ENCODE data around the gene C16orf90.

The C16orf90 gene

DNA sequence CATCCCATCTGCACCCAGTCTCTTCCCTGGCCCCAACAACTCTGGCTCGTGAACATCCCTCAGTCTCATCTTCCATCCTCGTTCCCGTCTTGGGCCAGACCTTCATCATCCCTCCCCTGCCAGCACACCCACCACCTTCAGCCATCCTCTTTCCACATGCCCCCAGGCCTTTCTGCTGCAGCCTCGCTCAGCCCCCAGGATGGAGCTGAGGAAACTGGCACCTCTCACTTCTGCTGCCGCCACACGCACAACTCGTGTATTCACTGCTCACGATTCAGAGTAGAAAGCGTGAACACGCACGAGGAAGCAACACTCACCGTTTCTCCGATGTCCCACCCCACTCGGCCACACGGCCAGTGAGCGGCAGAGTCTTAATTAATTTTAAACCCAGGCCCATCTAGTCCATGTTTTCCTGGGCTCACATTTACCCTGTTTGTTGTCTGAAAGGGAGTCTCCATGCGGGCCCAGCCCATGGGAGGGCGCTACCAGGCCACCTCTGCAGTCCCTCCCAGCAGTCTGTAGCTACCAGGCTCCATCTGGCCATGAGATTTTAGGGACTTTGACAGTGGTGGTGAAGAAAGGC, 12.5 kb downstream of the C16orf90 start:
- Histone ChIP-seq H3K27me3 (replicated peaks; ENCODE audit: insufficient read depth, low read length) (no peaks in the 10 kb centered on the region), H3K36me3 (replicated peaks; ENCODE audit: insufficient read depth, low read length) (0 out of 2 replicates have a peak, but pooled peaks cover 3% of the 10 kb centered on the region), H2AFZ (ENCODE audit: low read length) (no peak overlapping the region), H3F3A (ENCODE audit: insufficient read depth, low read length) (no peaks in the 10 kb centered on the region), H4K20me1 (ENCODE audit: insufficient read depth, low read length) (no peaks in the 10 kb centered on the region), H3K9me2 (replicated peaks; ENCODE audit: insufficient read depth, low read length) (no peaks in the 10 kb centered on the region), H3K9ac (ENCODE audit: low read length) (no peak overlapping the region), H3K9me3 (replicated peaks; ENCODE audit: insufficient read depth, low read length) (no peaks in the 10 kb centered on the region), H3K4me1 (ENCODE audit: low read length) (no peaks in the 10 kb centered on the region), H3K27ac (ENCODE audit: low read length) (no peak overlapping the region), H3K4me3 (ENCODE audit: low read length) (no peak overlapping the region), H3K79me2 (ENCODE audit: low read length) (peaks cover 10% of the 10 kb centered on the region), H3K4me2 (ENCODE audit: low read depth, low read length) (no peak overlapping the region)
- DNase-seq = no peak
- TF ChIP-seq EZH2 (optimal IDR thresholded peaks at IDR 0.05; ENCODE audit: low read depth, low read length) = no peak
- TF ChIP-seq, protein P1, sequence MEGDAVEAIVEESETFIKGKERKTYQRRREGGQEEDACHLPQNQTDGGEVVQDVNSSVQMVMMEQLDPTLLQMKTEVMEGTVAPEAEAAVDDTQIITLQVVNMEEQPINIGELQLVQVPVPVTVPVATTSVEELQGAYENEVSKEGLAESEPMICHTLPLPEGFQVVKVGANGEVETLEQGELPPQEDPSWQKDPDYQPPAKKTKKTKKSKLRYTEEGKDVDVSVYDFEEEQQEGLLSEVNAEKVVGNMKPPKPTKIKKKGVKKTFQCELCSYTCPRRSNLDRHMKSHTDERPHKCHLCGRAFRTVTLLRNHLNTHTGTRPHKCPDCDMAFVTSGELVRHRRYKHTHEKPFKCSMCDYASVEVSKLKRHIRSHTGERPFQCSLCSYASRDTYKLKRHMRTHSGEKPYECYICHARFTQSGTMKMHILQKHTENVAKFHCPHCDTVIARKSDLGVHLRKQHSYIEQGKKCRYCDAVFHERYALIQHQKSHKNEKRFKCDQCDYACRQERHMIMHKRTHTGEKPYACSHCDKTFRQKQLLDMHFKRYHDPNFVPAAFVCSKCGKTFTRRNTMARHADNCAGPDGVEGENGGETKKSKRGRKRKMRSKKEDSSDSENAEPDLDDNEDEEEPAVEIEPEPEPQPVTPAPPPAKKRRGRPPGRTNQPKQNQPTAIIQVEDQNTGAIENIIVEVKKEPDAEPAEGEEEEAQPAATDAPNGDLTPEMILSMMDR (IDR thresholded peaks at IDR 0.05; ENCODE audit: low read length) = no peak
- TF ChIP-seq EZH2phosphoT487 (IDR thresholded peaks at IDR 0.05; ENCODE audit: low read length) = no peak

DNA sequence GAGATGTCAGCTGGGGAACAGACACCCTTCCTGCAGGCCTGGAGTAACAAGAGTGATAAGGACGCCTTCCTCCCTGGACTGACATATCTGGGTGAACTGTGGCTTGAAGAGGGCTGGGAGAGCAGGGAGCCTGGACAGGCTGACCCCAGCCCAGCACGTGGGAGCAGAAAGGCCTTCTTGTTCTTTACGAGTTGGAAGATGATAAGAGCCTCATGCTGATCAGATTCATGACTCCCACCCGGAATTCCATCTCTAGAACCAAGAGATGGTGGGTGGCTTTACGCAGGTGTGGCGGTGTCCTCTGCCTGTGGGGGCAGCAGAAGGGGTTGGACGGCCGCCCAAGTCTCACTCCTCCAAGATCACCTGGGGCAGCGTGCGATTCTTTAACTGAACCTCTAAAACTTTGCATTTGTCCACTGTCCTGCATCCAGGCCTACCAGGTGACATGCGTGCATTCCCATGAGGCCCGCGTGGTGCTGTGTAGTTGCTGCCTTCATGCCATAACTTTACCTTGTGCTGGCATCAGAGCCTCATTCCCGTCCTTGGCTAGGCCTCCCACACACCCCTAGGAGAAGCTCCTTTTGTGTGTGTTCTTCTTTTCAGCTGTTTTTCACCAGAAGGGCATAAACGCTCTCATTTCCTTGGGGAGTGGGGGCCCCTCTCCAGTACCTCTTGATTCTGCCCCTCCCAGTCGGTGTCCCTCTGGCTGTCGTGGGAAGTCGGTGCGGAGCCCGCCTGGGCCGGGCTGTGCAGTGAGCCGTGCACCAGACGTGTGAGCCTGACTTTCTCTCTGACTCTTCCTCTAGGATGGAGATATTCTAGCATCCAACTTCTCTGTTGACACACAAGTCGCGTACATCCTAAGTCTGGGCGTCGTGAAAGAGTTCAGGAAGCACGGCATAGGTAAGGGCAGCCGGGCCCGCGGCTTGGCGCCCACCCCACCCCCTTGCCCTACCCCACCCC, 13.3 kb downstream of the C16orf90 start:
- Histone ChIP-seq H3K9ac (ENCODE audit: low read length) (no peak overlapping the region), H4K20me1 (ENCODE audit: insufficient read depth, low read length) (no peaks in the 10 kb centered on the region), H3K27me3 (replicated peaks; ENCODE audit: insufficient read depth, low read length) (no peaks in the 10 kb centered on the region), H3K9me3 (replicated peaks; ENCODE audit: insufficient read depth, low read length) (no peaks in the 10 kb centered on the region), H3K36me3 (replicated peaks; ENCODE audit: insufficient read depth, low read length) (0 out of 2 replicates have a peak, but pooled peaks cover 3% of the 10 kb centered on the region), H2AFZ (ENCODE audit: low read length) (no peak overlapping the region), H3K4me1 (ENCODE audit: low read length) (no peaks in the 10 kb centered on the region), H3F3A (ENCODE audit: insufficient read depth, low read length) (no peaks in the 10 kb centered on the region), H3K9me2 (replicated peaks; ENCODE audit: insufficient read depth, low read length) (no peaks in the 10 kb centered on the region), H3K79me2 (ENCODE audit: low read length) (peaks cover 14% of the 10 kb centered on the region), H3K27ac (ENCODE audit: low read length) (no peak overlapping the region), H3K4me2 (ENCODE audit: low read depth, low read length) (no peak overlapping the region), H3K4me3 (ENCODE audit: low read length) (no peak overlapping the region)
- TF ChIP-seq, protein P1 (IDR thresholded peaks at IDR 0.05; ENCODE audit: low read length) = no peak
- TF ChIP-seq EZH2 (optimal IDR thresholded peaks at IDR 0.05; ENCODE audit: low read depth, low read length) = no peak
- DNase-seq = no peak

DNA sequence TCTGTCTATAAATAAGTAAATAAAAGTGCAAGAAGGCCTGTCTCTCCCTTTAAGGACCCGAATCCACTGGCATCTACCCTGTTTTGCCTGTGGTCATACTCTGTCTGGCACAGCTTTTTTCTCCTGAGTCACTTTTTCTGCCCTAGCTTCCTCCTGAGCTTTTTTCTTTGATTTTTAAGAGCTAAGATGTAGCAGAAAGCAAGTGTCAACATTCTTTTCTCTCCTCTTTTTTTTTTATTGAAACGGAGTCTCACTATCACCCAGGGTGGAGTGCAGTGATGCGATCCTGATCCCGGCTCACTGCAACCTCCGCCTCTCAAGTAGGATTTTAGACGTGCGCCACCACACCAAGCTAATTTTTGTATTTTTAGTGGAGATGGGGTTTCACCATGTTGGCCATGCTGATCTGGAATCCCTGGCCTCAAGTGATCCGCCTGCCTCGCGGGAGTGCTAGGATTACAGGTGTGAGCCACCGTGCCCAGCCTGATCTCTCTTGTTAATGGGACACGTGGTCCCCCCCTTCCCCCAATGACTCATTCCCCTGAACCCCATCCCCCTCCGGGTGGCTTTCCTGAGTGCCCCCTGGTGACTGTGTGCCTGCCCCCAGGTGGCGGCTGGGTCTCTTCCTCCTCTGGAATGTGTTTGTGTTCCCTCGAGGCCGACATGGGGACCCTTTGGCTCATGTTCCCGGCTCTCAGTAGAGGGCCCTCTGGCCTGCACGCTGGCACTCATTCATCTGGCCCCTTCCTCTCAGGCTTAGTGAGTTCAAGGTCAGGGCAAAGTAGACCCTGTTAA, 14.2 kb downstream of the C16orf90 start:
- Histone ChIP-seq H3K79me2 (ENCODE audit: low read length) (peaks cover 18% of the 10 kb centered on the region), H4K20me1 (ENCODE audit: insufficient read depth, low read length) (no peaks in the 10 kb centered on the region), H2AFZ (ENCODE audit: low read length) (no peak overlapping the region), H3K4me2 (ENCODE audit: low read depth, low read length) (no peak overlapping the region), H3K27me3 (replicated peaks; ENCODE audit: insufficient read depth, low read length) (no peaks in the 10 kb centered on the region), H3K27ac (ENCODE audit: low read length) (no peak overlapping the region), H3K36me3 (replicated peaks; ENCODE audit: insufficient read depth, low read length) (0 out of 2 replicates have a peak, but pooled peaks cover 3% of the 10 kb centered on the region), H3K4me1 (ENCODE audit: low read length) (no peaks in the 10 kb centered on the region), H3K9me2 (replicated peaks; ENCODE audit: insufficient read depth, low read length) (no peaks in the 10 kb centered on the region), H3K9ac (ENCODE audit: low read length) (no peak overlapping the region), H3K4me3 (ENCODE audit: low read length) (no peak overlapping the region), H3K9me3 (replicated peaks; ENCODE audit: insufficient read depth, low read length) (no peaks in the 10 kb centered on the region), H3F3A (ENCODE audit: insufficient read depth, low read length) (no peaks in the 10 kb centered on the region)
- DNase-seq = no peak
- TF ChIP-seq EZH2phosphoT487 (IDR thresholded peaks at IDR 0.05; ENCODE audit: low read length) (no peak), EZH2 (optimal IDR thresholded peaks at IDR 0.05; ENCODE audit: low read depth, low read length) (no peak)
- TF ChIP-seq, protein P1 (IDR thresholded peaks at IDR 0.05; ENCODE audit: low read length) = no peak

Data from MM.1S (cell line).